Mucosa of descending colon (tissue), 3 donors: ENCODE data around the gene EXT2. TPM values are rescaled to one million over a fixed set of nuclear protein-coding genes. Genes with fewer than 3 reads are reported as not detected.

Experiments used
- ATAC-seq: fragments of 200-7000 bp; cut with Tn5 transposase; one replicate; pipeline ENCODE4 v1.9.1; 2020; ENCODE audit warnings: mild to moderate bottlenecking, moderate library complexity
- DNase-seq, 3 donors: peaks; one replicate each; pipeline ENCODE4 v3.0.0-alpha.2; 2020
- H3K36me3 ChIP-seq: fragments of 200-600 bp; one replicate; pipeline ENCODE4 v1.8.0; 2021; ENCODE audit warnings: low read depth, mild to moderate bottlenecking
- H3K4me1 ChIP-seq: fragments of 200-600 bp; one replicate; pipeline ENCODE4 v1.8.0; 2021; ENCODE audit warnings: low read depth, mild to moderate bottlenecking
- H3K4me3 ChIP-seq: fragments of 200-600 bp; one replicate; pipeline ENCODE4 v1.8.0; 2021; ENCODE audit warnings: mild to moderate bottlenecking
- H3K9me3 ChIP-seq: fragments of 200-600 bp; one replicate; pipeline ENCODE4 v1.8.0; 2021; ENCODE audit warnings: mild to moderate bottlenecking
- intact Hi-C, 2 donors: fragments of 100-400 bp; cut with DNase I in 1 of 2; cut with micrococcal nuclease in 1 of 2; formaldehyde crosslinking; loops; one replicate each; pipeline versions ENCODE4 v1.11.0 to v1.11.1; 2022; cut with DNase I, micrococcal nuclease
- long read RNA-seq, 2 donors: library from polyadenylated mRNA; unstranded; transcript quantifications; one replicate each; pipeline ENCODE4 v2.0.0, GENCODE V29; 2019 to 2021
- total RNA-seq, 3 donors: library from RNA; stranded (reverse); fragmentation: NEBNext Ultra II Directional in 2 of 3; extraction: Animal tissue kit (Norgen Biotek cat#: 25700) in 2 of 3; gene quantifications; one replicate each; pipeline versions ENCODE4 v1.2.1 to v1.2.4, GENCODE V29; 2021 to 2023
- TF ChIP-seq, protein P1 (sequence below): fragments of 200-600 bp; IDR thresholded peaks from one replicate; pipeline ENCODE4 v1.8.0; 2022; ENCODE audit warnings: antibody characterized with exemption, mild to moderate bottlenecking
- donor health status: DM: no; HTN: no; CAD: no; lungs with moderate emphysema.
- donor health status: DM: no; HTN: no; CAD: no.
- donor health status: DM: no; HTN: yes; CAD: no.

The EXT2 gene
- total RNA-seq = 10 to 100 TPM; 53.3 to 59.7 (median 57.2) TPM
- long read RNA-seq, donor 1, transcript EXT2-210 (14 exons, 3,136 nt) = major isoform, 66 of 77 reads
- long read RNA-seq, donor 1, partial matches to known transcripts = 3 of 77 reads
- long read RNA-seq, donor 1, other reads (novel, unspliced or antisense) = 4 of 77 reads
- long read RNA-seq, donor 2, transcript EXT2-210 (14 exons, 3,136 nt) = major isoform, 10 of 20 reads
- long read RNA-seq, donor 2, partial matches to known transcripts = 6 of 20 reads
- long read RNA-seq, donor 2, other reads (novel, unspliced or antisense) = 2 of 20 reads

DNA sequence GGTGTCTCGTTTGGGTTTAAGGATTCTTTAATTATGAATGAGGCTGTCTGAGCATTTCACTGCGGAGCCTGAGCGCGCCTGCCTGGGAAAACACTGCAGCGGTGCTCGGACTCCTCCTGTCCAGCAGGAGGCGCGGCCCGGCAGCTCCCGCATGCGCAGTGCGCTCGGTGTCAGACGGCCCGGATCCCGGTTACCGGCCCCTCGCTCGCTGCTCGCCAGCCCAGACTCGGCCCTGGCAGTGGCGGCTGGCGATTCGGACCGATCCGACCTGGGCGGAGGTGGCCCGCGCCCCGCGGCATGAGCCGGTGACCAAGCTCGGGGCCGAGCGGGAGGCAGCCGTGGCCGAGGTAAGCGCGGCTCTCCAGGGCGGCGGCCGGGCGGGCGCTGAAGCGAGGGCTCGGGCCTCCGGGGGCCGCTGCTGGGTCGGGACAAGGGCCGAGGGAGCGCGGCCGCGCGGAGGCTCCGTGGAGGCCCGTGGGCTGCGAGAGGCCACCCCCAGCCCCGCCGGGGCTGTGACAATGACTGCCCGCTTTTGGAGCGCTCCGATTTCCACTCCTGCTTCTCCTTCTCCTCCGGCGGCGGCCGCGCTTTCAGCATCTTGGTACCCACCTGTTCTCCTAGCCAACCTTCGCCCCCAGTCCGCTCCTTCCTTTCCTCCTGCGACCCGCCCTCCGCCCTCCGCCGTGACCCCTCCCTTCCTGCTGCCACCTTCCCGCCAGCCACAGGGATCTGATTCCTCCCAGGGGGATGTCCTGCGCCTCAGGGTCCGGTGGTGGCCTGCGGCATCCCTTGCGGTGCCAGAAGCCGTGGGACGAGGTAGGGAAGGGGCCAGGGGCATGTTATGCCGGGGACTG, at the start of gene EXT2:
Gene EXT2 (plus strand): TSS at position 173 of the 854 bp plus-strand sequence. CDS start 12,035 bp downstream, outside the sequence.
- Histone ChIP-seq H3K9me3 (no peaks in the 10 kb centered on the region), H3K4me1 (peaks cover 10% of the 10 kb centered on the region), H3K4me3 (peak within 1 kb of the TSS; percentile 84), H3K36me3 (no peaks in the 10 kb centered on the region)
- ATAC-seq (peak; percentile 98), DNase-seq (peak; percentile 85 to 93 (median 91))
- TF ChIP-seq, protein P1, sequence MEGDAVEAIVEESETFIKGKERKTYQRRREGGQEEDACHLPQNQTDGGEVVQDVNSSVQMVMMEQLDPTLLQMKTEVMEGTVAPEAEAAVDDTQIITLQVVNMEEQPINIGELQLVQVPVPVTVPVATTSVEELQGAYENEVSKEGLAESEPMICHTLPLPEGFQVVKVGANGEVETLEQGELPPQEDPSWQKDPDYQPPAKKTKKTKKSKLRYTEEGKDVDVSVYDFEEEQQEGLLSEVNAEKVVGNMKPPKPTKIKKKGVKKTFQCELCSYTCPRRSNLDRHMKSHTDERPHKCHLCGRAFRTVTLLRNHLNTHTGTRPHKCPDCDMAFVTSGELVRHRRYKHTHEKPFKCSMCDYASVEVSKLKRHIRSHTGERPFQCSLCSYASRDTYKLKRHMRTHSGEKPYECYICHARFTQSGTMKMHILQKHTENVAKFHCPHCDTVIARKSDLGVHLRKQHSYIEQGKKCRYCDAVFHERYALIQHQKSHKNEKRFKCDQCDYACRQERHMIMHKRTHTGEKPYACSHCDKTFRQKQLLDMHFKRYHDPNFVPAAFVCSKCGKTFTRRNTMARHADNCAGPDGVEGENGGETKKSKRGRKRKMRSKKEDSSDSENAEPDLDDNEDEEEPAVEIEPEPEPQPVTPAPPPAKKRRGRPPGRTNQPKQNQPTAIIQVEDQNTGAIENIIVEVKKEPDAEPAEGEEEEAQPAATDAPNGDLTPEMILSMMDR = peak; percentile 97
- intact Hi-C loops = no loop called here

DNA sequence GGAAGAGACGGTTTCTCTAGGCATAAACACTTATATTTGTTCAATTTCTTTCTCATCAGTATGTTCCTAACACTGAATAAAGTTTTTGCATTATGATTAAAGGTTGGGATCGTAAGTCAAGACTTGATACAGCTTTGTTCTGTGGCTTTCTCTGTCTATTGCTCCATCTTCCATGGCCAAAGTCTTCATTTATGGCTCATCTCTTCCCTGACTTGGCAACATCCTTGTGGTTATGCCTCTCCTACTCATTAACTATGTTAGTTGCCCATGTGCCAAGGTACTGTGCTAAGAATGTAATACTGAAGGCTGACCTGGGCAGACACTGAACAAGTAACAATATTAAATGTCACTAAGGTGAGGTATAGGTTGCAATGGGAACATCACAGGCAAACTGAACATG, 49.3 kb upstream of the EXT2 start:
- no peaks in the 10 kb centered on the region for H3K4me1 ChIP-seq
- DNase-seq = no peak
- H3K9me3 ChIP-seq = peaks cover 2% of the 10 kb centered on the region
- no peaks in the 10 kb centered on the region for H3K36me3 ChIP-seq
- intact Hi-C loops = no loop called here
- H3K4me3 ChIP-seq = no peak overlapping the region
- ATAC-seq = peak; percentile 40
- TF ChIP-seq, protein P1 = no peak

DNA sequence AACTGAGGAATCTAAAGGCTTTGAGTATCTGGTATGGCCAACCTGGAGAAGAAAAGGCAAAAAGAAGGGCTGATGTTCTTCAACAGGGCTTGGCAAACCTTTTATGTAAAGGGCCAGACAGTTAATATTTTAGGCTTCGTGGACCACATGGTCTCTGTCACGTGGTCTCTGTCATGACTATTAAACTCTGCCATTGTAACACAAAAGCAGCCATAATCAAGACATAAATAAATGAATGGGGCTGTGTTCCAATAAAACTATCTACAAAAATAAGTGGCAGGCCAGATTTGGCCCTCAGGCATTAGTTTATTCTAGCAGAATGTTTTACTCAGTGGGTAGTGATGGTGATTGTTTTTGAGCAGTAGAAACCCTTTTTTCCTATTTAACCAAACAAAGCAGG, 48.2 kb upstream of the EXT2 start:
- TF ChIP-seq, protein P1 = no peak
- ATAC-seq = no peak
- Histone ChIP-seq H3K4me1 (no peaks in the 10 kb centered on the region), H3K36me3 (no peaks in the 10 kb centered on the region), H3K9me3 (no peaks in the 10 kb centered on the region), H3K4me3 (no peak overlapping the region)
- DNase-seq = no peak
- intact Hi-C loops = no loop called here

DNA sequence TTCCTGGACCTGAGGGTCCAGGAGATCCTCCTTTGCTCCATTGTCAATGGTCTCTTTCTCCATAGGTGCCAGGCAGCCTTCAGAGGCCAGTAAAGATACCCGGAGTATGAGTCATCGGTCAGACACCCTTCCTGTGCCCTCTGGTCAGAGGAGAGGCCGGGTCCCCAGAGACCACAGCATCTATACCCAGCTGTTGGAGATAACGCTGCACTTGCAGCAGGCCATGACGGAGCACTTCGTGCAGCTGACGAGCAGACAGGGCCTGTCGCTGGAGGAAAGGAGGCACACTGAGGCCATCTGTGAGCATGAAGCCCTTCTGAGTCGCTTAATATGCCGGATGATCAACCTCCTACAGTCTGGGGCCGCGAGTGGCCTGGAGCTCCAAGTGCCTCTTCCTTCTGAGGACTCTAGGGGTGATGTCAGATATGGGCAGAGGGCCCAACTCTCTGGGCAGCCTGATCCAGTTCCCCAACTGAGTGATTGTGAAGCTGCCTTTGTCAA, 47.5 kb upstream of the EXT2 start, which contains the start of gene ACCSL:
Gene ACCSL (plus strand): TSS at position 51 of the 501 bp plus-strand sequence. CDS start 56 bp downstream, at position 107.
- TF ChIP-seq, protein P1 = no peak

DNA sequence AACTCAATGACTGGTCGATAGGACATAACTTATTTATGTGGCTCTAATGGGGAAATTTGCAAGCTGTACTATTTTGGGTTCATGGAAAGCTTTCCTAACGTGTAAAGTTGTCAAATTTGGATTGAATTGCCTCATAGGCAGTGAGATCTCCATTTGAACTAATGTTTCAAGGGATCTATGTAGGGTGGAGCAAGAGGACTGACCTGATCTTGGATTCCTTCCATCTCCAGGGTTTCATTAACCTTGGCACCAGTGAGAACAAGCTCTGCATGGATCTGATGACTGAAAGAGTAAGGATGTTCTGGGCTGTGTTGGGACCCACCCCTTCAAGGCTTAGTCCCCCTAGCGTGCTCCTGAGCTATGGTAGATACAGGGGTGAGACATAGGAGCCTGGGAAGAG, 45.6 kb upstream of the EXT2 start:
- H3K4me3 ChIP-seq = no peak overlapping the region
- H3K9me3 ChIP-seq = no peaks in the 10 kb centered on the region
- no peaks in the 10 kb centered on the region for H3K4me1 ChIP-seq
- TF ChIP-seq, protein P1 = no peak
- intact Hi-C loops = no loop called here
- DNase-seq = no peak
- no peaks in the 10 kb centered on the region for H3K36me3 ChIP-seq
- no peak for ATAC-seq

More for the DNA sequence above, 47.5 kb upstream of the EXT2 start, which contains the start of gene ACCSL:
- no peak for ATAC-seq
- Histone ChIP-seq H3K9me3 (no peaks in the 10 kb centered on the region), H3K4me3 (no peak within 1 kb of the TSS), H3K4me1 (no peaks in the 10 kb centered on the region), H3K36me3 (no peaks in the 10 kb centered on the region)
- intact Hi-C loops = no loop called here
- no peak for DNase-seq
